WTC11 (cell line): Measurements from ENCODE around the gene UBASH3B. TPM values are rescaled to one million over a fixed set of nuclear protein-coding genes. Genes with fewer than 3 reads are reported as not detected.

Experiments used
- ATAC-seq: fragments of 200-7000 bp; cut with Tn5 transposase; 2 replicates; pipeline ENCODE4 v1.10.0; 2021; ENCODE audit warnings: mild to moderate bottlenecking, moderate library complexity
- CTCF ChIA-PET: fragments of 300-600 bp; sonication (Branson Sonifier 250); formaldehyde crosslinking; loops from one replicate; lab custom pipeline; 2021; ENCODE audit warnings: antibody characterized with exemption; lab: Charles Lee
- POLR2A ChIA-PET: fragments of 350-600 bp; sonication (Branson Sonifier 250); formaldehyde crosslinking; loops from one replicate; lab custom pipeline; 2021; ENCODE audit warnings: antibody characterized with exemption; lab: Charles Lee
- DNase-seq: peaks from one replicate; pipeline ENCODE4 v3.0.0; 2021; ENCODE audit warnings: low spot score
- H3K27ac Mint-ChIP-seq: 2 replicates; pipeline ENCODE4 v1.8.0; 2021; ENCODE audit warnings: mixed read lengths
- H3K27me3 Mint-ChIP-seq: 2 replicates; pipeline ENCODE4 v1.8.0; 2021; ENCODE audit warnings: low read depth, mild to moderate bottlenecking, moderate library complexity, mixed read lengths
- H3K36me3 Mint-ChIP-seq: 2 replicates; pipeline ENCODE4 v1.8.0; 2021; ENCODE audit warnings: mixed read lengths
- H3K4me1 Mint-ChIP-seq: 2 replicates; pipeline ENCODE4 v1.8.0; 2022; ENCODE audit warnings: mixed read lengths
- H3K4me3 Mint-ChIP-seq: 2 replicates; pipeline ENCODE4 v1.8.0; 2021; ENCODE audit warnings: mild to moderate bottlenecking, moderate library complexity, mixed read lengths
- H3K9me3 Mint-ChIP-seq: 2 replicates; pipeline ENCODE4 v1.8.0; 2021; ENCODE audit warnings: mixed read lengths
- CBFB ChIP-seq: sonication (generic); formaldehyde crosslinking; IDR thresholded peaks from 2 replicates; pipeline ENCODE4 v1.8.1; 2022; ENCODE audit warnings: mild to moderate bottlenecking, low read depth, missing genetic modification reagents
- CDX4 ChIP-seq: fragments of 250-450 bp; sonication (Bioruptor Pico); IDR thresholded peaks from 2 replicates; pipeline ENCODE4 v1.9.0; 2021; ENCODE audit warnings: moderate library complexity, mild to moderate bottlenecking, inconsistent platforms, borderline replicate concordance
- ELF4 ChIP-seq: sonication (generic); formaldehyde crosslinking; IDR thresholded peaks from 2 replicates; pipeline ENCODE4 v1.8.1; 2022; ENCODE audit warnings: low read depth, mild to moderate bottlenecking, moderate library complexity, missing genetic modification reagents
- ESRRA ChIP-seq: sonication (generic); formaldehyde crosslinking; IDR thresholded peaks from 2 replicates; pipeline ENCODE4 v1.8.1; 2022; ENCODE audit warnings: mild to moderate bottlenecking, missing genetic modification reagents, borderline replicate concordance
- GTF2I ChIP-seq: fragments of 250-450 bp; sonication (Bioruptor Pico); conservative IDR thresholded peaks from 2 replicates; pipeline ENCODE4 v1.4.0; 2021; ENCODE audit warnings: mild to moderate bottlenecking
- JUN ChIP-seq: sonication (generic); formaldehyde crosslinking; IDR thresholded peaks from 2 replicates; pipeline ENCODE4 v1.8.0; 2023; ENCODE audit warnings: mild to moderate bottlenecking, missing genetic modification reagents
- KAT7 ChIP-seq: sonication (generic); formaldehyde crosslinking; IDR thresholded peaks from 2 replicates; pipeline ENCODE4 v1.8.1; 2023; ENCODE audit warnings: missing genetic modification reagents, mild to moderate bottlenecking, borderline replicate concordance
- MLX ChIP-seq: sonication (generic); formaldehyde crosslinking; IDR thresholded peaks from 2 replicates; pipeline ENCODE4 v1.8.1; 2023; ENCODE audit warnings: mild to moderate bottlenecking, missing genetic modification reagents, moderate library complexity
- MXD4 ChIP-seq: fragments of 250-450 bp; sonication (Bioruptor Pico); IDR thresholded peaks from 2 replicates; pipeline ENCODE4 v1.8.0; 2021; ENCODE audit warnings: mild to moderate bottlenecking, moderate library complexity, borderline replicate concordance
- NFYB ChIP-seq: sonication (generic); formaldehyde crosslinking; conservative IDR thresholded peaks from 2 replicates; pipeline ENCODE4 v1.8.0; 2022; ENCODE audit warnings: low read depth, missing genetic modification reagents
- NR3C1 ChIP-seq: sonication (generic); formaldehyde crosslinking; conservative IDR thresholded peaks from 2 replicates; pipeline ENCODE4 v1.8.1; 2023; ENCODE audit warnings: low read depth, mild to moderate bottlenecking, missing genetic modification reagents
- PRDM15 ChIP-seq: sonication (generic); formaldehyde crosslinking; IDR thresholded peaks from 2 replicates; pipeline ENCODE4 v1.8.0; 2022; ENCODE audit warnings: missing genetic modification reagents
- RORB ChIP-seq: fragments of 250-450 bp; sonication (Bioruptor Pico); IDR thresholded peaks from 2 replicates; pipeline ENCODE4 v1.9.0; 2021; ENCODE audit warnings: mild to moderate bottlenecking
- SMAD4 ChIP-seq: sonication (generic); formaldehyde crosslinking; IDR thresholded peaks from 2 replicates; pipeline ENCODE4 v1.8.0; 2022; ENCODE audit warnings: mild to moderate bottlenecking, missing genetic modification reagents
- SOX15 ChIP-seq: fragments of 250-450 bp; sonication (Bioruptor Pico); IDR thresholded peaks from 2 replicates; pipeline ENCODE4 v1.9.0; 2021; ENCODE audit warnings: mild to moderate bottlenecking
- TCF7 ChIP-seq: sonication (generic); formaldehyde crosslinking; IDR thresholded peaks from 2 replicates; pipeline ENCODE4 v1.8.0; 2022; ENCODE audit warnings: mild to moderate bottlenecking, low read depth, missing genetic modification reagents, moderate library complexity
- TP53 ChIP-seq: sonication (generic); formaldehyde crosslinking; IDR thresholded peaks from 2 replicates; pipeline ENCODE4 v1.8.1; 2023; ENCODE audit warnings: mild to moderate bottlenecking, missing genetic modification reagents
- USF1 ChIP-seq: sonication (generic); formaldehyde crosslinking; IDR thresholded peaks from 2 replicates; pipeline ENCODE4 v1.8.0; 2022; ENCODE audit warnings: mild to moderate bottlenecking, missing genetic modification reagents
- ZNF138 ChIP-seq: sonication (generic); formaldehyde crosslinking; conservative IDR thresholded peaks from 2 replicates; pipeline ENCODE4 v1.8.1; 2022; ENCODE audit warnings: mild to moderate bottlenecking, moderate library complexity, missing genetic modification reagents
- ZNF416 ChIP-seq: fragments of 250-450 bp; sonication (Bioruptor Pico); IDR thresholded peaks from 2 replicates; pipeline ENCODE4 v1.9.0; 2021; ENCODE audit warnings: mild to moderate bottlenecking, inconsistent platforms
- total RNA-seq: library from RNA; stranded (reverse); gene quantifications from 3 replicates; pipeline ENCODE4 v1.2.3, GENCODE V29; 2021
- TF ChIP-seq, protein P1 (sequence below): sonication (generic); formaldehyde crosslinking; conservative IDR thresholded peaks from 2 replicates; pipeline ENCODE4 v1.8.1; 2023; ENCODE audit warnings: mild to moderate bottlenecking, low read depth, missing genetic modification reagents, moderate library complexity
- TF ChIP-seq, protein P2 (sequence below): fragments of 250-450 bp; sonication (Bioruptor Pico); IDR thresholded peaks from 2 replicates; pipeline ENCODE4 v1.9.0; 2021; ENCODE audit warnings: mild to moderate bottlenecking
- TF ChIP-seq, protein P3 (sequence below): sonication (generic); formaldehyde crosslinking; IDR thresholded peaks from 2 replicates; pipeline ENCODE4 v1.8.0; 2023; ENCODE audit warnings: missing genetic modification reagents

UBASH3B gene
- total RNA-seq, 1 experiment from 2014 or later = 21.1 TPM

- TF ChIP-seq MLX = no peak
- TF ChIP-seq ELF4 = no peak
- TF ChIP-seq GTF2I (CRISPR knock-in tag) = no peak
- TF ChIP-seq ZNF138 = no peak
- no peak for TF ChIP-seq TP53
- TF ChIP-seq RORB = no peak
- TF ChIP-seq SOX15 (CRISPR knock-in tag) = no peak
- no peak for TF ChIP-seq CDX4
- no peak for TF ChIP-seq TCF7 (CRISPR knock-in tag)
- no peak for TF ChIP-seq KAT7
- TF ChIP-seq ESRRA (CRISPR knock-in tag) = no peak
- TF ChIP-seq JUN = no peak
- TF ChIP-seq, protein P1, sequence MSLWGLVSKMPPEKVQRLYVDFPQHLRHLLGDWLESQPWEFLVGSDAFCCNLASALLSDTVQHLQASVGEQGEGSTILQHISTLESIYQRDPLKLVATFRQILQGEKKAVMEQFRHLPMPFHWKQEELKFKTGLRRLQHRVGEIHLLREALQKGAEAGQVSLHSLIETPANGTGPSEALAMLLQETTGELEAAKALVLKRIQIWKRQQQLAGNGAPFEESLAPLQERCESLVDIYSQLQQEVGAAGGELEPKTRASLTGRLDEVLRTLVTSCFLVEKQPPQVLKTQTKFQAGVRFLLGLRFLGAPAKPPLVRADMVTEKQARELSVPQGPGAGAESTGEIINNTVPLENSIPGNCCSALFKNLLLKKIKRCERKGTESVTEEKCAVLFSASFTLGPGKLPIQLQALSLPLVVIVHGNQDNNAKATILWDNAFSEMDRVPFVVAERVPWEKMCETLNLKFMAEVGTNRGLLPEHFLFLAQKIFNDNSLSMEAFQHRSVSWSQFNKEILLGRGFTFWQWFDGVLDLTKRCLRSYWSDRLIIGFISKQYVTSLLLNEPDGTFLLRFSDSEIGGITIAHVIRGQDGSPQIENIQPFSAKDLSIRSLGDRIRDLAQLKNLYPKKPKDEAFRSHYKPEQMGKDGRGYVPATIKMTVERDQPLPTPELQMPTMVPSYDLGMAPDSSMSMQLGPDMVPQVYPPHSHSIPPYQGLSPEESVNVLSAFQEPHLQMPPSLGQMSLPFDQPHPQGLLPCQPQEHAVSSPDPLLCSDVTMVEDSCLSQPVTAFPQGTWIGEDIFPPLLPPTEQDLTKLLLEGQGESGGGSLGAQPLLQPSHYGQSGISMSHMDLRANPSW = no peak
- TF ChIP-seq NR3C1 (CRISPR knock-in tag) = no peak
- TF ChIP-seq SMAD4 = no peak
- no peak for TF ChIP-seq CBFB (CRISPR knock-in tag)
- TF ChIP-seq, all 79 proteins: peak for 0
- Mint-ChIP-seq H3K27ac (no peak overlapping the region), H3K27me3 (no peaks in the 10 kb centered on the region), H3K9me3 (peaks cover 16% of the 10 kb centered on the region), H3K4me3 (no peak overlapping the region), H3K36me3 (peaks cover 16% of the 10 kb centered on the region), H3K4me1 (peaks cover 11% of the 10 kb centered on the region)
- DNase-seq = no peak
- ChIA-PET POLR2A (no interaction called here), CTCF (interaction anchor here (0.7 to 1.3 kb wide), 2 partner anchors 16 to 17 kb away, joined by 3 read pairs; partner anchors contain the start of gene UBASH3B)
- no peak for ATAC-seq
Observed at GRCh38 chr11:122672892-122673291, 17.4 kb downstream of the UBASH3B start.

- Mint-ChIP-seq H3K4me3 (no peak overlapping the region), H3K27ac (no peak overlapping the region), H3K9me3 (peaks cover 11% of the 10 kb centered on the region), H3K4me1 (peaks cover 11% of the 10 kb centered on the region)
- ChIA-PET CTCF (interaction anchor here (0.6 to 1.3 kb wide), 5 partner anchors 9 to 81 kb away, joined by 3 to 7 read pairs (median 3); partner anchors contain the start of gene UBASH3B), POLR2A (no interaction called here)
- no peak for DNase-seq
- TF ChIP-seq MXD4 (no peak), ZNF416 (no peak), PRDM15 (no peak), NFYB (CRISPR knock-in tag) (no peak), USF1 (CRISPR knock-in tag) (no peak)
- TF ChIP-seq, protein P2, sequence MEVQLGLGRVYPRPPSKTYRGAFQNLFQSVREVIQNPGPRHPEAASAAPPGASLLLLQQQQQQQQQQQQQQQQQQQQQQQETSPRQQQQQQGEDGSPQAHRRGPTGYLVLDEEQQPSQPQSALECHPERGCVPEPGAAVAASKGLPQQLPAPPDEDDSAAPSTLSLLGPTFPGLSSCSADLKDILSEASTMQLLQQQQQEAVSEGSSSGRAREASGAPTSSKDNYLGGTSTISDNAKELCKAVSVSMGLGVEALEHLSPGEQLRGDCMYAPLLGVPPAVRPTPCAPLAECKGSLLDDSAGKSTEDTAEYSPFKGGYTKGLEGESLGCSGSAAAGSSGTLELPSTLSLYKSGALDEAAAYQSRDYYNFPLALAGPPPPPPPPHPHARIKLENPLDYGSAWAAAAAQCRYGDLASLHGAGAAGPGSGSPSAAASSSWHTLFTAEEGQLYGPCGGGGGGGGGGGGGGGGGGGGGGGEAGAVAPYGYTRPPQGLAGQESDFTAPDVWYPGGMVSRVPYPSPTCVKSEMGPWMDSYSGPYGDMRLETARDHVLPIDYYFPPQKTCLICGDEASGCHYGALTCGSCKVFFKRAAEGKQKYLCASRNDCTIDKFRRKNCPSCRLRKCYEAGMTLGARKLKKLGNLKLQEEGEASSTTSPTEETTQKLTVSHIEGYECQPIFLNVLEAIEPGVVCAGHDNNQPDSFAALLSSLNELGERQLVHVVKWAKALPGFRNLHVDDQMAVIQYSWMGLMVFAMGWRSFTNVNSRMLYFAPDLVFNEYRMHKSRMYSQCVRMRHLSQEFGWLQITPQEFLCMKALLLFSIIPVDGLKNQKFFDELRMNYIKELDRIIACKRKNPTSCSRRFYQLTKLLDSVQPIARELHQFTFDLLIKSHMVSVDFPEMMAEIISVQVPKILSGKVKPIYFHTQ (CRISPR knock-in tag) = no peak
- TF ChIP-seq, protein P3, sequence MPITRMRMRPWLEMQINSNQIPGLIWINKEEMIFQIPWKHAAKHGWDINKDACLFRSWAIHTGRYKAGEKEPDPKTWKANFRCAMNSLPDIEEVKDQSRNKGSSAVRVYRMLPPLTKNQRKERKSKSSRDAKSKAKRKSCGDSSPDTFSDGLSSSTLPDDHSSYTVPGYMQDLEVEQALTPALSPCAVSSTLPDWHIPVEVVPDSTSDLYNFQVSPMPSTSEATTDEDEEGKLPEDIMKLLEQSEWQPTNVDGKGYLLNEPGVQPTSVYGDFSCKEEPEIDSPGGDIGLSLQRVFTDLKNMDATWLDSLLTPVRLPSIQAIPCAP = no peak
- TF ChIP-seq, all 79 proteins: peak for 0
- ATAC-seq = no peak
- no peaks in the 10 kb centered on the region for H3K27me3 Mint-ChIP-seq
- peaks cover 13% of the 10 kb centered on the region for H3K36me3 Mint-ChIP-seq
Observed at GRCh38 chr11:122673701-122674100, 18.2 kb downstream of the UBASH3B start.
